Fibroblast of pulmonary artery (primary cell): ENCODE data around the gene RNF40.
A peak's percentile ranks its signal among the peaks of the same experiment; 100 is the strongest.

Source experiments
- DNase-seq: peaks from one replicate; pipeline ENCODE4 v3.0.0-alpha.2; 2010; ENCODE audit warnings: low read depth
- H3K4me3 ChIP-seq: replicated peaks from 2 replicates; pipeline ENCODE4 v1.5.1; 2011; ENCODE audit warnings: low read depth, mild to moderate bottlenecking, control low read depth, low read length, moderate library complexity
- CTCF ChIP-seq: IDR thresholded peaks from 2 replicates; pipeline ENCODE4 v1.5.1; 2011; ENCODE audit warnings: mild to moderate bottlenecking, control low read depth, low read length, inconsistent platforms; ENCODE audit errors: missing control alignments

Gene RNF40

GRCh38 chr16:30767767-30768465 is 5.8 kb downstream of the RNF40 start:
- no peak for TF ChIP-seq CTCF
- H3K4me3 ChIP-seq = no peak overlapping the region
- DNase-seq = no peak

DNA sequence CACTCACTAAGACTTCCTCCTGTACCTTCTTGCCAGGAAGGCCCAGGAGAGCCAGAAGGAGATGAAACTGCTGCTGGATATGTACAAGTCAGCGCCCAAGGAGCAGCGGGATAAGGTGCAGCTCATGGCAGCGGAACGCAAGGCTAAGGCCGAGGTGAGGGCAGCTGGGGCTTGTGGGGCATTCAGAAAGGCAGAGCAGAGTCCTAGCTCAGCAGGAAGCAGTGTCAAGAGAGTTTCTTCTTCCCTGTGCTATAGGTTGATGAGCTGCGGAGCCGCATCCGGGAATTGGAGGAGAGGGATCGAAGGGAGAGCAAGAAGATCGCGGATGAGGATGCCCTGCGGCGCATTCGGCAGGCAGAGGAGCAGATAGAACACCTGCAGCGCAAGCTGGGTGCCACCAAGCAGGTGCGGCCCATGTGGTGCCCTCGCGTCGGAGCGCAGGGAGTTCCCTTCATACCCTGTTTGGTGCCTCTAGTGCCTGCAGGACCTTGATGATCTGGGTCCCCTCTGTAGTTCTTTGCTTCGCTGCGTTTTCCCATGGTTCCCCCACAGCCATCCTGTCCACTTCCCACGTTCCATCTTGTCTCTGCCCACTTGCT is 6.6 kb downstream of the RNF40 start:
- DNase-seq = no peak
- no peak overlapping the region for H3K4me3 ChIP-seq
- no peak for TF ChIP-seq CTCF

DNA sequence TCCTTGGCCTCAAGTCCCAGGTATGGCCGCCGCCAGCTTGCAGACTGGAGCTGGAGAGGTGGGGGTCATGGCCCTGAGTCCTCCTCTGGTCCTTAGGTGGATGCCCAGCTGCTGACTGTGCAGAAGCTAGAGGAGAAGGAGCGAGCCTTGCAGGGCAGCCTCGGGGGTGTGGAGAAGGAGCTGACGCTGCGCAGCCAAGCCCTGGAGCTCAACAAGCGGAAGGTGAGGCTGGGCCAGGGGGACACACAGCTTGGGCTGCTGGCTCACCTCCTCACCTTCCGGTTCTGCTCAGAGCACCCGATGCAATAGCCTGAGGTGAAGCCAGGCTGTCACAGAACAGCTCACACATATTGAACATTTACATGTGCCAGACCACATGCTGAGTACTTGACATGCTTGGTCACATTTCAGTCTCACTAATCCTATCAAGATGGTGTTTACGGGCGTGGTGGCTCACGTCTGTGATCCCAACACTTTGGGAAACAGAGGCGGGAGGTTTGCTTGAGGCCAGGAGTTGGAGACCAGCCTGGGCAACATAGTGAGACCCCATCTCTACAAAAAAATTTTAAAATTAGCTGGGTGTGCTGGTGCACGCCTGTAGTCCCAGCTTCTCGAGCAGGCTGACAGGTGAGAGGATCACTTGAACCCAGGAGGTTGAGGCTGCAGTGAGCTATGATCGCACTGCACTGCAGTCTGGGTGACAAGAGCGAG is 7.4 kb downstream of the RNF40 start:
- no peak overlapping the region for H3K4me3 ChIP-seq
- no peak for DNase-seq
- TF ChIP-seq CTCF = no peak

GRCh38 chr16:30771726-30772125 is 9.6 kb downstream of the RNF40 start:
- no peak for TF ChIP-seq CTCF
- DNase-seq = no peak
- no peak overlapping the region for H3K4me3 ChIP-seq

DNA sequence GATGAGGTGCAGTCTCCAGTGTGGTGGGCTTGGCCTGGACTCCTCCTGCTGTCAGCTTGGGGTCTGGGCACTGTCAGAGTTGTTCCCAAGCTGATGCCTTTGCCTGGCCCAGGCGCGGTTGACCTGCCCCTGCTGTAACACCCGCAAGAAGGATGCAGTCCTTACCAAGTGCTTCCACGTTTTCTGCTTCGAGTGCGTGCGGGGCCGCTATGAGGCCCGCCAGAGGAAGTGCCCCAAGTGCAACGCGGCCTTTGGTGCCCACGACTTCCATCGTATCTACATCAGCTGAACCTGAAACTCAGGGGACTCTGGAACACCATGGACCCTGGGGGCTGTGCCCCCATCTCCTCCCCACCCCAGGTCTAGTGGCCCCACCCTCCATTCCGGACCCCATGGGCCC is 11.7 kb downstream of the RNF40 start:
- no peak overlapping the region for H3K4me3 ChIP-seq
- TF ChIP-seq CTCF = no peak
- DNase-seq = no peak

DNA sequence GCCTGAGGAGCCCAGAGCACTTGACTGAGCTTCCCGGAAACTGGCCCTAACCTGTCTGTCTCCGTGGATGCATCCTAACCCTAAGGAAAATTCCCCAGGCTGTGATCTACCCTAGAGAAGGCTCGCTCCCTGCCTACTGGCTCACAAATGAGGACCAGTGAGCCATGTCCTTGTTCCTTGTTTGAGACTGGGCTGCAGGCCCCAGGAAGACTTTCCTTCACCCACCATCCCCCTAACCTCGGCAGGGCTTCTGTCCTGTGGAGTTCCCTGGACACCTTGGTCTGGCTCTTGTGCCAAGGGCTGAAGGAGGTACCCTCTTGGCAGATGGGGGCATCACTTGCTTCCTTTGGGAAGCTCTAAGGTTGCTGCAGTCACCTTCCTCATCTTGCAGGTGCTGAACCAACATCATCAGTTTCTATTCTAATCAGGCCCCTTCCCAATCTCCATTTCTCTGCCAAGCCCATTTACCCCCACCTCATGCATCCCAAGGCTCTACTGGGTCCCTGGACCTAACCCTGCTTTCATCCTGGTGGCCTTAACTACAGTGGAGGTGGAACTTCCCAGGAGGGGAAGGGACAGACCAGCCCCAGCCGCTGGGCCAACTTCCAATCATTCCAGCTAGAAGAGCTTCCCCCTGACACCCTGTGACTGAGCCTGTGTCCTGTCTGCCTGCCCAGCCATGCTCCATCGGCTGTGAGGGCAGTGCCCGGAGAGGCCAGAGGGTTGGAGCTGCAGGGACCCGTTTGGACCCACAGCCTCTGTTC is 12.4 kb downstream of the RNF40 start:
- no peak for TF ChIP-seq CTCF
- peak overlapping the region; percentile 60 for H3K4me3 ChIP-seq
- DNase-seq = no peak
